Pons (tissue), 1 donor: Measurements from ENCODE around the gene HTD2.
"Not testable (repeated sequence)": the region's sequence is repeated elsewhere in the genome, so short reads cannot be mapped to it uniquely, and the experiment has no call there.

Source experiments
- DNase-seq: peaks from one replicate; pipeline ENCODE4 v3.0.0-alpha.2; 2016; ENCODE audit warnings: low spot score

HTD2 gene

DNA sequence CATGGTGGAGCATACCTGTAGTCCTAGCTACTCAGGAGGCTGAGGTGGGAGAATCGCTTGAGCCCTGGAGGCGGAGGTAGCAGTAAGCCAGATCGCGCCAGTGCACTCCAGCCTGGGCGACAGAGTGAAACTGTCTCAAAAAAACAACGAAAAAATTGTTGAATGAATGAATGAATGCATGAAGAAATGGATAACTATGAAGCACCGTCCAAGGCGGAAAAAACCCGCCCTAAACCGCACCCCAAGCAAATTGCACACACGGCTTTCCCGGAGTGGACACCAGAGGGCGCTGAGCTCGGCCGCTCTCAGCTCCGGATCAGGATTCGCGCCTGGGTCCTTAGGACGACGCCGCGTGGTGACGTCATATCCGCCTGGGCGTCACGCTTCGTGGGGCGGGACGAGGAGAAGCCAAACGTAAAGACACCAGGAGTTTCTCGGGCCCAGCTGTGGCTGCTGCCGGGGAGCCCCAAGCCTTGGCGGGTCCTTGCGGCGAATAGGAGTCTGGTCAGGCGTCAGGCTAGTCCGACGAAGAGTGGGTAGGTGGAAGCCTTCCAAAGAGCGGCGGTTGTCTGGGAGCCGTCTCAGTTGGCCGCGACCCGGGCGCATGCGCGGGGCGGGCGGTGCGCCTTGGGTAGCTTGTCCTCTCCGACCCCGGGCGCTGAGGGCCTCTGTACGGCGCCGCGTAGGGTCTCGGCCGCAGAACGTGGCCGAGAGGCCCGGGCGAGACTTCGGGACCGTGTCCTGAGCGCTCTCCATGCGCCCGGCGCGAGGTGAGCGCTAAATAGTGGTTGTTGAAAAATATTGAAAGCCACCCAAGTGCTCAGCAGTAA, at the start of gene HTD2, which contains the start of gene RPP14:
Gene HTD2, plus strand, starts transcription at position 639 of the 830 bp plus-strand sequence. CDS start 11,094 bp downstream, outside the sequence.
Gene RPP14, plus strand, starts transcription at position 364 of the 830 bp plus-strand sequence. CDS start 4,085 bp downstream, outside the sequence.
- peak; percentile 96 for DNase-seq

DNA sequence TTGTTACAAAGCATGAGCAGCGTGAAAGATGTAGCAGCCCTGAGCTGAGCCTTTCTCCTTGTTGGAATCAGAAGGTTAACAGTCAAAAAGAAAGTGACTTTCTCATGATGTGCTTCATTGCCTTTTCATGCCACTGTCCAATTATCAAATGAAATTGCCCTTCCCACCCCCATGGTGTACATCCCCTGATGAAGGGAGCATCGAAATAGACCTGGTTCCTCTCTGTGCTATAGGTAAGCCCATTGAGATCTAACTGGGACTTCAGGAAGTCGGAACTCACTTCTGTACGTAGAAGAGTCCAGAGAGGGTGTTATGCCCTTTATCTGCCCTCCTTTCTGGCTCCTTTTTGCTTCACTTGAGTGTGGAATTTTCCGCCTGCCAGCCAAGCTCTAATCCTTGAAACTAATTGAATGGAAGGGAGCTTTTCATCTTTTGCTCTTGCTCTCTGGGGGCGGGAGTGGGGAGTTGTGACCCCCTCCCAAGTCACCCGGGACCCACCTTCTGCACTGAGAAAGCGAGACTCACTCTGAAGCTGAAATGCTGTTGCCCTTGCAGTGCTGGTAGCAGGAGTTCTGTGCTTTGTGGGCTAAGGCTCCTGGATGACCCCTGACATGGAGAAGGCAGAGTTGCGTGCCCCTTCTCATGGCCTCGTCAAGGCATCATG, 47.8 kb upstream of the HTD2 start:
- DNase-seq, result no peak

DNA sequence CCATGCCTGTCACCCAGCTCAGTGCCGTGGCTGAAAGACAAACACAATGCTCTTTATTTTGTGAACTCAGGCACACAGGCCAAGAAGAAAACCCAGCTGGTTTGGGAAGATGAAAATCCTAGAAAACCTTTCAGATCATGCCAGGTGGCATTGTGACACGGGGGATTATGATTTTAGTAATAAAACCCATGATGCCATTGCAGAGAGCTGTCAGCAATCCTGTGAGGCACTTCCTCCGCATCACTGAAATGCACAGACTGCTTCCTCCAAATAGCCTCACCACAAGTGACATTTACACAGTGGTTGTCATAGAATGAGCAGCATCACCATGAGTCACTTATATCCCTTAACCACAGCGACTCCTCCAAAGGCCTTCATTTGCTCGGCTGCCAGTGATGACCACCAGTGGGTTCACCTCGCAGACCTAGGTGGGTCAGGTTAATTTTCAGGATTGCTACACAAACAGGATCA, 46.0 kb upstream of the HTD2 start:
- DNase-seq, result peak; percentile 86

DNA sequence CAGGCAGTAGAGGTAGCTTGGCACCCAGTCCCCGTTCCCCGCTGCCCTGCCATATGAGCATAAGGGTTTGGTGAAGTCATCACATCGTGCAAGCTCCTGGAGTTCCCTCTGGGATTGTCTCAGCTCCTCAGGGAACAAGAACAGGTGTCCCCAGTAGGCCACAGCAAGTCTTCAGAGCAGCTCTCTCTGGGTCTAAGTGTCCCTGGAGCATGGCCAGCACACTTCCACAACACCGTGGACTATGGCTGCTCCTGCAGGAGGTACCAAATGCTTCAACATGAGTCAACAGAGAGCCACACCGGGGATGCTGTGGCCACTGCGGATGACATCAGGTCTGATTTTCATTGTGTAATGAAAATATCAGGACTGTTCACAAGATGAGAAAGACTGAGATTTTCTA, 45.6 kb upstream of the HTD2 start:
- DNase-seq, result peak; percentile 55

DNA sequence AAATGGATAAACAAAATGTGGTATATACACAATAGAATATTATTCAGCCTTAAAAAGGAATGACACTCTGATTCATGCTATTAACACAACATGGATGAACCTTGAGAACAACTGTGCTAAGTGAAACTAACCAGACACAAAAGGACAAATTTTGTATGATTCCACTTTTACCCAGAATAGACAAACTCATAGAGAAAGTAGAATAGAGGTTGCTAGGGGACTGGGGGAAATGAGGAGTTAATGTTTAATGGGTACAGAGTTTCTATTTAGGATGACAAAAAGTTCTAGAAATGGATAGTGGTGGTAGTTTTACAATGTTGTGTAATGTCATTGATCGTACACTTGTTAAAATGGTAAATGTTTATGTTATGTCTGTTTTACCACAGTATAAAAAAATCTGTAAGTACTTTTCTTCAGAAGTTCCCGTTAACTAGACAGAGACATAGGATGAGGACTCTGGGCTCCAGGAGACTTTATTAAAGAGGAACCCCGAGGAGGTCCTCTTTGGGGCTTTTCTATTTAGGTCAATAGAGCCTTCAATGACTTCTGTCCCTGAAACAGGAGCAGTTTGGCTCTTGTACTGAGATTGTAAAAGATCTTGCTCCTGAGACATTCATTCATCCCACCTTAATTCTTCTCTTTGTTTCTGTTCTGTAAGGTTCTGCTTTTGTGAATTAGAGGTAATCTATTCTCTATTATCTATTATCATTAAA, 44.2 kb upstream of the HTD2 start:
- DNase-seq, result no peak

DNA sequence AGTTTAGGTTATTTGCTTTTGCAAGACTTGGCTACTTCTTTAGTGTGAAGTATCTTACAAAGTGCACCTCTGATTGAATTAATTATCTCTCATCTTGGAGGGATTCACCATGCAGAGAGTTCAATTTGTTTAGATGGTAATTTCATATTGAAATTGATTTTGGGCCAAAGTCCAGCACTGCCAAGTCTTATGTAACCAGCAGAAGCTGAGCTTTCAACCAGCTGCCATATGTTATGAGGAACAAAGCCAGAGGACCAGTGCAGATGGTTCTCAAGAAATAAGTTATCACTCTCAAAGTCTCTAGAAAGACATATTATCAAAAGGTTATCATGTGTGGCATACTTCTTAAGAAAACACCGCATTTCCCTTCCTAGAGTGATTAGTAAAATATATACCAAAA, 39.7 kb upstream of the HTD2 start:
- DNase-seq, result no peak

DNA sequence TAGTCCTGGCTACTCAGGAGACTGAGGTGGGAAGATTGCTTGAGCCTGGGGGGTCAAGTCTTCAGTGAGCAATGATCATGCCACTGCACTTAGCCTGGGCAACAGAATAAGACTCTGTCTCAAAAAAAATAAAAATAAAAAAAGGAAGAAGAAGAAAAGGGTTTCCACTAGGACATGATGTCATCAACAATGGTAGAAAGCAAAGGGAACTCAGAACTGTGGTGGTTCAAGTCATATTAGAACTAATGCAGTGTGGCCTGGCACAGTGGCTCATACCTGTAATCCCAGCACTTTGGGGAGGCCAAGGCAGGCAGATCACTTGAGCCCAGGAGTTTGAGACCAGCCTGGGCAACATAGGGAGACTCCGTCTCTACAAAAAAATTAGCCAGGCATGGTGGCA, 38.8 kb upstream of the HTD2 start:
- DNase-seq, result not testable (repeated sequence)

DNA sequence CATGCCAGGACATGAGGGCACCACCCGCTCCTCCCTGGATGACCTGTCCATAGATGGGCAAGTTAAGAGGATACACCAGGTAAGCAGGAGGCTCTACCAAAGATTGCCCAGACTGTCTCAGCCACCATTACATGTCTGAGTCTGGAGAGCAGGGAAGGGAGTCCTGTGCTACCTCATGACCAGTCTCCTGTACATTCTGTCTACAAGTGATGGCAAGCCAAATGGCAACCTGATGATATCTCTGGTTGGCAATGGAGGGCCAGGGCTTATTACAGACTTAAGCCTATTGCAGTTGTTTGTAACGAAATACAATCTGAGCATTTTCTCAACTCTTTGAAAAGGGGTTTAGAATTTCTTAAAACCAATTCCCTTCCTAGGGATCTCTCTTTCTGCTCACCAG, 37.0 kb upstream of the HTD2 start:
- DNase-seq, result no peak

DNA sequence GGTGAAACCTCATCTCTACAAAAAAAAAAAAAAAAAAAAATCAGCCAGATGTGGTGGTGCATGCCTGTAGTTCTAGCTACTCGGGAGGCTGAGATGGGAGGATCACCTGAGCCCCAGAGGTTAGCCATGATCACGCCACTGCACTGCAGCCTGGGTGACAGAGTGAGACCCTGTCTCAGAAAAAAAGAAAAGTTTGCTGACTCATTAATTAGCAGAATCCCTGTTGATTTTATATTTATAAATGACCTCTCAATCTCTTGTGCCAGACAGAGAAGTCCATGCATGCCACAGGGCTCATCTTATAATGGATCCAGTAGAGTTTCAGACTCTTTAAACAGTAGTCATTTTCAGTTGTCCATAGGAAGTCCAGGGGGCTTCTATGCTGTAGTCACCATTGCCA, 35.8 kb upstream of the HTD2 start:
- DNase-seq, result no peak

DNA sequence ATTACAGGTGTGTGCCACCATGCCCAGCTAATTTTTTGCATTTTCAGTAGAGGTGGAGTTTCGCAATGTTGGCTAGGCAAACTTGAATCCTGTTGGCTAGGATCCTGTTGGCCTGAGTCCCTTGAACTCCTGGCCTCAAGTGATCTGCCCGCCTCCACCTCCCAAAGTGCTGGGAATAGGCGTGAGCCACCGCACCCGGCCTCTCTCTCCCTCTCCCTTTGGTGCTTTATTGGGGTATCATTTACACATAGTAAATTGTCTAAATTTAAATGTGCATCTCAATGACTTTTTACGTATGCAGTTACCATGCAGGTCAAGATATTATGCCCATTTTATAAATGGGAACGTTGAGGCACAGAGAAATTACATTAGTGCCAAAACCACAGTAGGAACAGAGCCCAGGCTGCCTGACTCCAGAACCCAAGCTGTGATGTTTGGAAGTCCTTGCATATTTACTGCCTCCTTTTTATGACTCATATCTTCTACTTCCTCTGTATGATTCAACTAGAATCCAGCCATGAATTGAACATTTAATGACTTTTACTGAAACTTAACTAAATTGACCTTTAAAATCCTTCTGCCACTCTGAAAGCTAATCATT, 34.3 kb upstream of the HTD2 start:
- DNase-seq, result no peak

GRCh38 chr3:58272891-58273290, 33.4 kb upstream of the HTD2 start:
- no peak for DNase-seq

- not testable (repeated sequence) for DNase-seq
These were observed 33.0 kb upstream of the HTD2 start for GRCh38 chr3:58273362-58273761.

GRCh38 chr3:58274027-58274614, 32.2 kb upstream of the HTD2 start:
- DNase-seq, result no peak

GRCh38 chr3:58281069-58281468, 25.3 kb upstream of the HTD2 start:
- DNase-seq, result no peak

DNA sequence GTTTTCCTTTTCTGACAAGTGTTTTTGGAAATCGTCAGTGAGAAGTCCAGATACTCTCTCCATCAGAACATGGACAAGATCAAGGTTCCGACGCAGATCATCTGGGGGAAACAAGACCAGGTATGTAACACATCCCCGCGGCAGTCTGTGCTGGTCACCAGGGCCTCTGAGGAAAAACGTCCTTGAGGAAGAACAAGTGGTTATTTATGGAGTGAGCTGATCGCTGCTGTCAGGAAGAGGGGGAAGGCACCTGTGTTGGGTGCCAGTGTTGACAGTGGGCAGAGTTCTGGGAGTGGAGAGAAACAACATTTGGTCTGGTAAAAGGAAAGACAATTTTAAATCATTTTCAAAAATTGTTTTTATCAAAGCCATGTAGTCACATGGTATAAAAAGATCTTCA, 21.0 kb upstream of the HTD2 start:
- no peak for DNase-seq

GRCh38 chr3:58287354-58287753, 19.0 kb upstream of the HTD2 start:
- peak; percentile 96 for DNase-seq

DNA sequence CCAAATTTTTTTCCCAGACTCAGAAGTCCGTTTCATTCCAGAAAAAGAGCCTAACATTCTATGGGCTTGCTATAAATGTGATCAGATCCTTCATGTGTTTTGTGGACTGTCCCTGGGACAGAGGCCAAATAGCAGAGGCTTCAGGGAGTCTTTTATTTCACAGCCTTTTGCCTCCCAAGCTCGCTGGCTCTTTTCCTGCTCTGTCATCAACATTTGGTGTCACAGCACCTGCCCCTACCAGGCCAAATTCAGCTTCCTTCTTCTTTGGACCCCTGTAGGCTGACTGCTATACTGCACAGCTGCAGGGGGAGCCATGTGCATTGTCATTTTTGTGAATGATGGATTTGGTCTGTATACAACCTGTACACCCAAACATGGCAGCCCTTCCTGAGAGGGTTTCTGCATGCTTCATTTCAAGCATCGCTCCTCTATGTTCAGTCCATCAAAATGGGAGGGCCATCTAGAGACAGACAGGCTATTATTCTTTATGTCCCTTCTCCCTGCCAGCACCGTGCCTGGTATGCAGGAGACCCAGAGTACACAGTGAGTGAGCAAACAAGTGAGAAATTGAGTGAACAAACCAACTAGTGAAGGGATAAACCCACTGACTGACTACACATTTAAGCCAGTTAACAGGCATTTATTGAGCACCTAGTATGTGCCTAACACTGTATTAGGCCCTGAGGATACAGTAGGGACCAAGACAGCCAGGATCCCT, 18.1 kb upstream of the HTD2 start:
- peak; percentile 80 for DNase-seq

- DNase-seq, result not testable (repeated sequence)
These were observed 17.2 kb upstream of the HTD2 start for GRCh38 chr3:58288964-58289613.

- not testable (repeated sequence) for DNase-seq
These were observed 15.9 kb upstream of the HTD2 start for GRCh38 chr3:58290446-58290845.

DNA sequence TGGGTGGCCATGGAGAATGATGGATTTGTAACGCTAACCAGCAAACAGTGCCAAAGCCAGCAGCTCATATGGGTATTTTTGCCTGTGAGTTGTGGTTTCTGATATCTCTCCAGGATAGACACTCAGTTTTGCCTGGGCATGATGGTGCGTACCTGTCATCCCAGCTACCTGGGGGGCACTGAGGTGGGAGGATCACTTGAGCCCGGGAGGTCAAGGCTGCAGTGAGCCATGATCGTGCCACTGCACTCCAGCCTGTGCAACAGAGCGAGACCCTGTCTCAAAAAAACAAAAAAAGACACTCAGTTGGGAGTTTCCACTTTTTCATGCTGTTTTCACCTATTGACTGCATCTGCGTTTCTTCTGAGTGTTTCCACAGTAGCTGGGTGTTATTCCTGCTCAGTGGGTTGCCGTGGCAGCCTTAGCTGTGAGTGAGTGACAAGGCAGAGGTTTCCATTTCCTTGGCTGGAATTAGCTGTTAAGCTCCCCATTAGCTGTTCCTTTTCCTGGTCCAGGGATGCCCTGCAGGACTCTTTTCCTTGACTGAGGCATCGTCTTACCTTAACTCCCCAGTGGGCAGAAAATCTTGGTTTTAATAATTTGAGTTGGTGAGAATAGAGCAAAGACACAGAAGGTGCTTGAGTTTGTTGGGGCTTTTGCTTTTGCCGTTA, 14.5 kb upstream of the HTD2 start:
- DNase-seq, result no peak
